SK-N-SH (cell line): Measurements from ENCODE around the gene SRSF12. TPM values are rescaled to one million over a fixed set of nuclear protein-coding genes. Genes with fewer than 3 reads are reported as not detected.

Experiments
- CTCF ChIA-PET: fragments of 300-600, 350-600 bp; formaldehyde crosslinking; extraction: SDS; loops from one replicate; lab custom pipeline; 2021; lab: Yijun Ruan, JAX
- POLR2A ChIA-PET: fragments of 350-600 bp; sonication (Branson Sonifier 250); formaldehyde crosslinking; extraction: SDS; loops from one replicate; lab custom pipeline; 2020; ENCODE audit warnings: antibody characterized with exemption, inconsistent platforms; lab: Yijun Ruan, JAX
- DNase-seq: peaks from one replicate; pipeline ENCODE4 v3.0.0; 2012
- H2AFZ ChIP-seq: fragments of 200-600 bp; sonication (generic); 2 replicates; pipeline ENCODE4 v1.8.1; 2016; ENCODE audit warnings: antibody characterized with exemption, mild to moderate bottlenecking, low read depth
- H3F3A ChIP-seq: fragments of 200-600 bp; sonication (generic); replicated peaks from 2 replicates; pipeline ENCODE3; 2016; ENCODE audit warnings: antibody characterized with exemption, mild to moderate bottlenecking; ENCODE audit not compliant: insufficient read depth
- H3K27ac ChIP-seq, 2 experiments: fragments of 200-500 bp in 1 of 2; fragments of 200-600 bp in 1 of 2; sonication (Bioruptor generic) in 1 of 2; sonication (generic), shearing (Covaris generic) in 1 of 2; 2 replicates each; pipeline versions ENCODE4 v1.5.1 to v1.6.1; 2014 to 2016; ENCODE audit warnings: low read depth in 2 of 2, inconsistent platforms in 1 of 2, low read length in 1 of 2, mild to moderate bottlenecking in 1 of 2, mixed read lengths in 1 of 2
- H3K27me3 ChIP-seq: fragments of 200-600 bp; sonication (generic), shearing (Covaris generic); 2 replicates; pipeline ENCODE4 v1.6.1; 2016; ENCODE audit warnings: mixed run types; ENCODE audit not compliant: insufficient read depth
- H3K36me3 ChIP-seq, 2 experiments: fragments of 200-500 bp in 1 of 2; fragments of 200-600 bp in 1 of 2; sonication (Bioruptor generic) in 1 of 2; sonication (generic) in 1 of 2; replicated peaks in 1 of 2; 2 replicates each; pipeline versions ENCODE3 to v1.5.1; 2014 to 2016; ENCODE audit warnings: low read length in 1 of 2, mild to moderate bottlenecking in 1 of 2; ENCODE audit not compliant: insufficient read depth in 2 of 2, control insufficient read depth in 1 of 2
- H3K4me1 ChIP-seq, 2 experiments: fragments of 200-500 bp in 1 of 2; fragments of 200-600 bp in 1 of 2; sonication (Bioruptor generic) in 1 of 2; sonication (generic), shearing (Covaris generic) in 1 of 2; 2 replicates each; pipeline versions ENCODE4 v1.5.1 to v1.6.1; 2014 to 2016; ENCODE audit warnings: low read depth in 1 of 2, low read length in 1 of 2, mixed run types in 1 of 2; ENCODE audit not compliant: insufficient read depth in 2 of 2, control insufficient read depth in 1 of 2
- H3K4me2 ChIP-seq: fragments of 200-600 bp; sonication (generic), shearing (Covaris generic); 2 replicates; pipeline ENCODE4 v1.6.1; 2017; ENCODE audit warnings: mixed run types
- H3K4me3 ChIP-seq, 2 experiments: fragments of 200-500 bp in 1 of 2; fragments of 200-600 bp in 1 of 2; sonication (Bioruptor generic) in 1 of 2; sonication (generic), shearing (Covaris generic) in 1 of 2; 2 replicates each; pipeline versions ENCODE4 v1.5.1 to v1.8.1; 2014 to 2016; ENCODE audit warnings: low read depth in 2 of 2, inconsistent platforms in 1 of 2, low read length in 1 of 2, mild to moderate bottlenecking in 1 of 2, mixed read lengths in 1 of 2, moderate library complexity in 1 of 2
- H3K79me2 ChIP-seq: fragments of 200-600 bp; sonication (generic); 2 replicates; pipeline ENCODE4 v1.8.1; 2017; ENCODE audit warnings: mild to moderate bottlenecking; ENCODE audit not compliant: insufficient read depth
- H3K9ac ChIP-seq: fragments of 200-600 bp; sonication (generic); 2 replicates; pipeline ENCODE4 v1.6.1; 2017; ENCODE audit warnings: mixed run types
- H3K9me2 ChIP-seq: fragments of 200-600 bp; sonication (generic); 2 replicates; pipeline ENCODE4 v1.6.1; 2017; ENCODE audit warnings: mixed run types
- H3K9me3 ChIP-seq: fragments of 200-600 bp; sonication (generic); 2 replicates; pipeline ENCODE4 v1.6.1; 2017; ENCODE audit warnings: mixed run types, mild to moderate bottlenecking, moderate library complexity
- H4K20me1 ChIP-seq: fragments of 200-600 bp; sonication (generic); 2 replicates; pipeline ENCODE4 v1.6.1; 2017; ENCODE audit warnings: mild to moderate bottlenecking, mixed run types; ENCODE audit not compliant: insufficient read depth
- CHD2 ChIP-seq: fragments of 150-350 bp; IDR thresholded peaks from 2 replicates; pipeline ENCODE4 v1.6.1; 2018; ENCODE audit warnings: low read length; ENCODE audit not compliant: partially characterized antibody
- FOSL2 ChIP-seq: IDR thresholded peaks from 2 replicates; pipeline ENCODE4 v1.4.0; 2012; ENCODE audit warnings: low read depth, mild to moderate bottlenecking, moderate library complexity, borderline replicate concordance
- FOXJ3 ChIP-seq: sonication (generic); formaldehyde crosslinking; IDR thresholded peaks from 2 replicates; pipeline ENCODE4 v1.5.1; 2020; ENCODE audit warnings: mild to moderate bottlenecking, missing genetic modification reagents
- IRF3 ChIP-seq: fragments of 150-350 bp; IDR thresholded peaks from 2 replicates; pipeline ENCODE4 v1.6.1; 2016; ENCODE audit warnings: mild to moderate bottlenecking, low read depth, low read length
- JUND ChIP-seq: IDR thresholded peaks from 2 replicates; pipeline ENCODE4 v1.4.0; 2012
- MXI1 ChIP-seq: IDR thresholded peaks from 2 replicates; pipeline ENCODE4 v1.6.1; 2012; ENCODE audit warnings: mild to moderate bottlenecking, low read depth, low read length, improper control_type of control experiment
- POLR2AphosphoS5 ChIP-seq: IDR thresholded peaks from 2 replicates; pipeline ENCODE4 v1.6.1; 2012; ENCODE audit warnings: low read depth, low read length
- RAD21 ChIP-seq: IDR thresholded peaks from 2 replicates; pipeline ENCODE4 v1.6.1; 2012; ENCODE audit warnings: mild to moderate bottlenecking, low read length
- RCOR1 ChIP-seq: fragments of 150-350 bp; IDR thresholded peaks from 2 replicates; pipeline ENCODE4 v1.6.1; 2017; ENCODE audit warnings: antibody characterized with exemption, low read length
- TEAD4 ChIP-seq: IDR thresholded peaks from 2 replicates; pipeline ENCODE4 v1.4.0; 2012; ENCODE audit warnings: mild to moderate bottlenecking, borderline replicate concordance; ENCODE audit not compliant: insufficient read depth
- USF2 ChIP-seq: fragments of 150-350 bp; IDR thresholded peaks from 2 replicates; pipeline ENCODE4 v1.6.1; 2017; ENCODE audit warnings: antibody characterized with exemption, low read length, low read depth, borderline replicate concordance
- ZBTB33 ChIP-seq: IDR thresholded peaks from 2 replicates; pipeline ENCODE4 v1.4.0; 2012; ENCODE audit warnings: low read depth, borderline replicate concordance
- WGBS: methylation state at CpG from one replicate; pipeline ENCODE4 v1.1.6; 2017; ENCODE audit warnings: low lambda C conversion rate; 5-methylcytosine and 5-hydroxymethylcytosine counted together
- polyA plus RNA-seq, 3 experiments: library from polyadenylated mRNA; depleted of rRNA; stranded (reverse); fragments of >200 nt; gene quantifications; 2 replicates each; pipeline ENCODE4 v1.2.3, GENCODE V29; 2012
- small RNA-seq, 7 experiments: library from RNA; depleted of rRNA; stranded (forward); fragments of <200 nt; gene quantifications; one replicate each; pipeline ENCODE3, GENCODE V24; 2012

The SRSF12 gene
- polyA plus RNA-seq, 1 of the 3 experiments (the other 2 are of a cell fraction), result 1.1 TPM

- ChIA-PET POLR2A (no interaction called here), CTCF (no interaction called here)
- H4K20me1 ChIP-seq, result no peaks in the 10 kb centered on the region
These were observed 69.5 kb downstream of the SRSF12 start for GRCh38 chr6:89048288-89048923.

GRCh38 chr6:89047473-89047872, 70.4 kb downstream of the SRSF12 start:
- 79% methylated on average over 4 of the region's 4 CpGs for WGBS
- Histone ChIP-seq H3K36me3 (no peaks in the 10 kb centered on the region), H3K4me2 (no peak overlapping the region), H3F3A (no peaks in the 10 kb centered on the region), H2AFZ (no peak overlapping the region), H4K20me1 (no peaks in the 10 kb centered on the region), H3K27me3 (no peaks in the 10 kb centered on the region), H3K4me1 (no peaks in the 10 kb centered on the region; a peak in 2 of 4 replicates), H3K9me2 (no peaks in the 10 kb centered on the region), H3K4me3 (no peak overlapping the region), H3K9ac (no peak overlapping the region), H3K27ac (no peak overlapping the region), H3K79me2 (no peaks in the 10 kb centered on the region), H3K9me3 (no peaks in the 10 kb centered on the region)
- POLR2A ChIA-PET, result no interaction called here
- DNase-seq, result no peak
- CTCF ChIA-PET, result no interaction called here
- no peak for TF ChIP-seq RCOR1
- no peak for TF ChIP-seq TEAD4
- TF ChIP-seq JUND, result no peak
- TF ChIP-seq FOXJ3, result no peak
- no peak for TF ChIP-seq RAD21
- no peak for TF ChIP-seq IRF3
- no peak for TF ChIP-seq CHD2
- no peak for TF ChIP-seq ZBTB33

More at GRCh38 chr6:89048288-89048923, 69.5 kb downstream of the SRSF12 start:
- TF ChIP-seq RAD21 (no peak), JUND (no peak), USF2 (no peak), MXI1 (no peak), POLR2AphosphoS5 (no peak), FOSL2 (peak; percentile 29; the same call in 1 of the 2 replicates)
- H3K27ac ChIP-seq, result no peak overlapping the region; a peak in 1 of 4 replicates
- no peak for DNase-seq
- H3K9ac ChIP-seq, result no peak overlapping the region
- H3K4me1 ChIP-seq, result no peaks in the 10 kb centered on the region; a peak in 2 of 4 replicates
- H3K9me2 ChIP-seq, result no peaks in the 10 kb centered on the region
- no peaks in the 10 kb centered on the region for H3K79me2 ChIP-seq
- no peaks in the 10 kb centered on the region for H3F3A ChIP-seq
- no peaks in the 10 kb centered on the region for H3K36me3 ChIP-seq
- H2AFZ ChIP-seq, result peak overlapping the region; percentile 58; the same call in 1 of the 2 replicates
- H3K4me2 ChIP-seq, result no peak overlapping the region
- H3K27me3 ChIP-seq, result no peaks in the 10 kb centered on the region
- no peak overlapping the region for H3K4me3 ChIP-seq
- H3K9me3 ChIP-seq, result no peaks in the 10 kb centered on the region
- whole genome bisulfite sequencing, result 53% methylated on average over 3 of the region's 3 CpGs

Small RNA genes within 50 kb of the gene (small RNA-seq; reads per million reads assigned to genes)
- gene RN7SL336P (0 reads per million in 7 experiments), gene RNU2-61P (0 to 7.8 (median 0.58) reads per million in 7 experiments)

Other genes starting within 250 kb of the SRSF12 start
- gene RNGTT, start 154.5 kb downstream of the SRSF12 start, polyA plus RNA-seq (2012; rRNA removed), result 3.3 and 4.0 TPM in 2 replicates
- gene PNRC1, start 37.3 kb downstream of the SRSF12 start, polyA plus RNA-seq (2012; rRNA removed), result 6.7 and 7.8 TPM in 2 replicates
- 6.2 and 8.4 TPM in 2 replicates for gene PM20D2, start 28.0 kb upstream of the SRSF12 start, polyA plus RNA-seq (2012; rRNA removed)
- gene GABRR1, start 99.3 kb upstream of the SRSF12 start, polyA plus RNA-seq (2012; rRNA removed), result not detected in 2 replicates
- 0.08 and 0.18 TPM in 2 replicates for gene GABRR2, start 197.2 kb upstream of the SRSF12 start, polyA plus RNA-seq (2012; rRNA removed)
- 11.3 and 16.2 TPM in 2 replicates for gene UBE2J1, start 234.7 kb upstream of the SRSF12 start, polyA plus RNA-seq (2012; rRNA removed)